Coronary artery (tissue), 2 donors: ENCODE measurements around the gene SMPX.

Source experiments
- DNase-seq: peaks from one replicate; pipeline ENCODE4 v3.0.0-alpha.2; 2017; ENCODE audit warnings: low spot score
- H3K27ac ChIP-seq, 2 donors: fragments of 200-600 bp; sonication (generic); one replicate each; pipeline ENCODE4 v1.5.1; 2016 to 2019
- H3K4me3 ChIP-seq: fragments of 200-600 bp; sonication (generic); 2 replicates; pipeline ENCODE4 v1.5.1; 2016; ENCODE audit warnings: mild to moderate bottlenecking, moderate library complexity
- CTCF ChIP-seq: fragments of 200-600 bp; sonication (generic); IDR thresholded peaks from one replicate; pipeline ENCODE4 v1.5.1; 2019; ENCODE audit warnings: antibody characterized with exemption

Gene SMPX

GRCh38 chrX:21717802-21718201, 40.1 kb downstream of the SMPX start:
- H3K4me3 ChIP-seq = no peak overlapping the region
- H3K27ac ChIP-seq = no peak overlapping the region
- DNase-seq = no peak
- TF ChIP-seq CTCF = no peak

GRCh38 chrX:21715825-21716224, 42.1 kb downstream of the SMPX start:
- TF ChIP-seq CTCF = no peak
- Histone ChIP-seq H3K4me3 (no peak overlapping the region), H3K27ac (no peak overlapping the region)
- no peak for DNase-seq

GRCh38 chrX:21715337-21715736, 42.6 kb downstream of the SMPX start:
- no peak for TF ChIP-seq CTCF
- no peak for DNase-seq
- Histone ChIP-seq H3K27ac (no peak overlapping the region), H3K4me3 (no peak overlapping the region)

GRCh38 chrX:21711848-21712197, 46.1 kb downstream of the SMPX start:
- DNase-seq = no peak
- no peak for TF ChIP-seq CTCF
- H3K27ac ChIP-seq = no peak overlapping the region

GRCh38 chrX:21711129-21711847, 46.6 kb downstream of the SMPX start:
- DNase-seq = no peak
- no peak for TF ChIP-seq CTCF
- Histone ChIP-seq H3K4me3 (no peak overlapping the region), H3K27ac (no peak overlapping the region)

More at GRCh38 chrX:21711848-21712197, 46.1 kb downstream of the SMPX start:
- no peak overlapping the region for H3K4me3 ChIP-seq

- DNase-seq = no peak
- H3K27ac ChIP-seq = no peak overlapping the region
- TF ChIP-seq CTCF = no peak
- no peak overlapping the region for H3K4me3 ChIP-seq
Observed at GRCh38 chrX:21708116-21708515, 49.8 kb downstream of the SMPX start.

- Histone ChIP-seq H3K27ac (no peak overlapping the region), H3K4me3 (no peak overlapping the region)
- no peak for TF ChIP-seq CTCF
- DNase-seq = no peak
Observed at GRCh38 chrX:21705225-21705624, 52.7 kb downstream of the SMPX start.
